ENCODE measurements around the gene PRSS8. TPM values are rescaled to one million over a fixed set of nuclear protein-coding genes. Genes with fewer than 3 reads are reported as not detected.

PRSS8 gene
- polyA plus RNA-seq, 1 donor from 2014 or later: not detected

GRCh38 chr16:31089199-31089598 is 46.3 kb downstream of the PRSS8 start:
- H3K79me2 ChIP-seq (replicated peaks; ENCODE audit: insufficient read depth, low read length): peaks cover 11% of the 10 kb centered on the region
- no peaks in the 10 kb centered on the region for H3K9me2 ChIP-seq (ENCODE audit: insufficient read depth, low read length)
- no peaks in the 10 kb centered on the region for H3K9me3 ChIP-seq (ENCODE audit: low read length)
- no peaks in the 10 kb centered on the region for H3K36me3 ChIP-seq (ENCODE audit: insufficient read depth, low read length)
- no peak overlapping the region for H3K9ac ChIP-seq (ENCODE audit: low read length)
- no peak overlapping the region for H3K4me3 ChIP-seq (ENCODE audit: low read length)
- no peak overlapping the region for H3K4me2 ChIP-seq (ENCODE audit: low read length)
- TF ChIP-seq TAF1 (IDR thresholded peaks at IDR 0.05; ENCODE audit: low read depth) (no peak), POLR2AphosphoS5 (IDR thresholded peaks at IDR 0.05) (no peak), EP300 (conservative IDR thresholded peaks at IDR 0.05; ENCODE audit: poor library complexity, severe bottlenecking) (no peak), EZH2 (IDR thresholded peaks at IDR 0.05; ENCODE audit: borderline replicate concordance, insufficient read depth, low read length, poor library complexity, severe bottlenecking) (no peak), SMC3 (conservative IDR thresholded peaks at IDR 0.05; ENCODE audit: poor library complexity) (no peak), MXI1 (conservative IDR thresholded peaks at IDR 0.05; ENCODE audit: poor library complexity, severe bottlenecking) (no peak), RAD21 (conservative IDR thresholded peaks at IDR 0.05) (no peak)
- TF ChIP-seq, protein P1, sequence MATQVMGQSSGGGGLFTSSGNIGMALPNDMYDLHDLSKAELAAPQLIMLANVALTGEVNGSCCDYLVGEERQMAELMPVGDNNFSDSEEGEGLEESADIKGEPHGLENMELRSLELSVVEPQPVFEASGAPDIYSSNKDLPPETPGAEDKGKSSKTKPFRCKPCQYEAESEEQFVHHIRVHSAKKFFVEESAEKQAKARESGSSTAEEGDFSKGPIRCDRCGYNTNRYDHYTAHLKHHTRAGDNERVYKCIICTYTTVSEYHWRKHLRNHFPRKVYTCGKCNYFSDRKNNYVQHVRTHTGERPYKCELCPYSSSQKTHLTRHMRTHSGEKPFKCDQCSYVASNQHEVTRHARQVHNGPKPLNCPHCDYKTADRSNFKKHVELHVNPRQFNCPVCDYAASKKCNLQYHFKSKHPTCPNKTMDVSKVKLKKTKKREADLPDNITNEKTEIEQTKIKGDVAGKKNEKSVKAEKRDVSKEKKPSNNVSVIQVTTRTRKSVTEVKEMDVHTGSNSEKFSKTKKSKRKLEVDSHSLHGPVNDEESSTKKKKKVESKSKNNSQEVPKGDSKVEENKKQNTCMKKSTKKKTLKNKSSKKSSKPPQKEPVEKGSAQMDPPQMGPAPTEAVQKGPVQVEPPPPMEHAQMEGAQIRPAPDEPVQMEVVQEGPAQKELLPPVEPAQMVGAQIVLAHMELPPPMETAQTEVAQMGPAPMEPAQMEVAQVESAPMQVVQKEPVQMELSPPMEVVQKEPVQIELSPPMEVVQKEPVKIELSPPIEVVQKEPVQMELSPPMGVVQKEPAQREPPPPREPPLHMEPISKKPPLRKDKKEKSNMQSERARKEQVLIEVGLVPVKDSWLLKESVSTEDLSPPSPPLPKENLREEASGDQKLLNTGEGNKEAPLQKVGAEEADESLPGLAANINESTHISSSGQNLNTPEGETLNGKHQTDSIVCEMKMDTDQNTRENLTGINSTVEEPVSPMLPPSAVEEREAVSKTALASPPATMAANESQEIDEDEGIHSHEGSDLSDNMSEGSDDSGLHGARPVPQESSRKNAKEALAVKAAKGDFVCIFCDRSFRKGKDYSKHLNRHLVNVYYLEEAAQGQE (IDR thresholded peaks at IDR 0.05; ENCODE audit: borderline replicate concordance): no peak
- TF ChIP-seq, protein P2, sequence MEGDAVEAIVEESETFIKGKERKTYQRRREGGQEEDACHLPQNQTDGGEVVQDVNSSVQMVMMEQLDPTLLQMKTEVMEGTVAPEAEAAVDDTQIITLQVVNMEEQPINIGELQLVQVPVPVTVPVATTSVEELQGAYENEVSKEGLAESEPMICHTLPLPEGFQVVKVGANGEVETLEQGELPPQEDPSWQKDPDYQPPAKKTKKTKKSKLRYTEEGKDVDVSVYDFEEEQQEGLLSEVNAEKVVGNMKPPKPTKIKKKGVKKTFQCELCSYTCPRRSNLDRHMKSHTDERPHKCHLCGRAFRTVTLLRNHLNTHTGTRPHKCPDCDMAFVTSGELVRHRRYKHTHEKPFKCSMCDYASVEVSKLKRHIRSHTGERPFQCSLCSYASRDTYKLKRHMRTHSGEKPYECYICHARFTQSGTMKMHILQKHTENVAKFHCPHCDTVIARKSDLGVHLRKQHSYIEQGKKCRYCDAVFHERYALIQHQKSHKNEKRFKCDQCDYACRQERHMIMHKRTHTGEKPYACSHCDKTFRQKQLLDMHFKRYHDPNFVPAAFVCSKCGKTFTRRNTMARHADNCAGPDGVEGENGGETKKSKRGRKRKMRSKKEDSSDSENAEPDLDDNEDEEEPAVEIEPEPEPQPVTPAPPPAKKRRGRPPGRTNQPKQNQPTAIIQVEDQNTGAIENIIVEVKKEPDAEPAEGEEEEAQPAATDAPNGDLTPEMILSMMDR (IDR thresholded peaks at IDR 0.05; ENCODE audit: poor library complexity, severe bottlenecking): no peak
- H3K27me3 ChIP-seq (ENCODE audit: insufficient read depth, low read depth, low read length): no peaks in the 10 kb centered on the region
- no peak overlapping the region for H2AFZ ChIP-seq (ENCODE audit: low read depth, low read length)
- no peak overlapping the region for H3K27ac ChIP-seq (ENCODE audit: low read length)
- no peaks in the 10 kb centered on the region for H4K20me1 ChIP-seq (ENCODE audit: insufficient read depth)
- H3F3A ChIP-seq (ENCODE audit: insufficient read depth, low read length, poor library complexity, severe bottlenecking): no peaks in the 10 kb centered on the region

GRCh38 chr16:31088459-31089183 is 46.9 kb downstream of the PRSS8 start, which contains the start of gene PRSS53:
TSS of gene PRSS53 (minus strand) at chr16:31088943. CDS start at chr16:31088809, 134 bp downstream.
- no peaks in the 10 kb centered on the region for H3F3A ChIP-seq (ENCODE audit: insufficient read depth, low read length, poor library complexity, severe bottlenecking)
- no peak within 1 kb of the TSS for H3K4me2 ChIP-seq (ENCODE audit: low read length)
- H3K4me3 ChIP-seq (ENCODE audit: low read length): no peak within 1 kb of the TSS
- H3K27ac ChIP-seq (ENCODE audit: low read length): no peak within 1 kb of the TSS
- no peaks in the 10 kb centered on the region for H4K20me1 ChIP-seq (ENCODE audit: insufficient read depth)
- H3K36me3 ChIP-seq (ENCODE audit: insufficient read depth, low read length): no peaks in the 10 kb centered on the region
- H3K9me2 ChIP-seq (ENCODE audit: insufficient read depth, low read length): no peaks in the 10 kb centered on the region
- no peaks in the 10 kb centered on the region for H3K9me3 ChIP-seq (ENCODE audit: low read length)
- no peak within 1 kb of the TSS for H2AFZ ChIP-seq (ENCODE audit: low read depth, low read length)
- no peak within 1 kb of the TSS for H3K9ac ChIP-seq (ENCODE audit: low read length)
- H3K79me2 ChIP-seq (replicated peaks; ENCODE audit: insufficient read depth, low read length): peaks cover 11% of the 10 kb centered on the region
- TF ChIP-seq EZH2 (IDR thresholded peaks at IDR 0.05; ENCODE audit: borderline replicate concordance, insufficient read depth, low read length, poor library complexity, severe bottlenecking): no peak
- no peak for TF ChIP-seq TAF1 (IDR thresholded peaks at IDR 0.05; ENCODE audit: low read depth)
- no peak for TF ChIP-seq EP300 (conservative IDR thresholded peaks at IDR 0.05; ENCODE audit: poor library complexity, severe bottlenecking)
- TF ChIP-seq MXI1 (conservative IDR thresholded peaks at IDR 0.05; ENCODE audit: poor library complexity, severe bottlenecking): no peak
- TF ChIP-seq, protein P2 (IDR thresholded peaks at IDR 0.05; ENCODE audit: poor library complexity, severe bottlenecking): no peak
- TF ChIP-seq, protein P1 (IDR thresholded peaks at IDR 0.05; ENCODE audit: borderline replicate concordance): no peak
- no peak for TF ChIP-seq RAD21 (conservative IDR thresholded peaks at IDR 0.05)
- TF ChIP-seq POLR2AphosphoS5 (IDR thresholded peaks at IDR 0.05): no peak
- TF ChIP-seq SMC3 (conservative IDR thresholded peaks at IDR 0.05; ENCODE audit: poor library complexity): no peak
- H3K27me3 ChIP-seq (ENCODE audit: insufficient read depth, low read depth, low read length): no peaks in the 10 kb centered on the region

All from neural cell (in vitro differentiated cells).